HG03060 (cell line): Measurements from ENCODE around the gene CPHXL2.

Experiments
- ATAC-seq: cut with Tn5 transposase; IDR thresholded peaks from one replicate; pipeline ENCODE4 v1.9.1; 2021; ENCODE audit warnings: low read depth, moderate number of reproducible peaks; ENCODE audit not compliant: unreplicated experiment

Gene CPHXL2

GRCh38 chr16:75676909-75677308 is at the start of gene CPHXL2:
CPHXL2 (minus strand) TSS chr16:75677009; CDS start chr16:75676999, 10 bp downstream.
- no peak for ATAC-seq

- ATAC-seq, result no peak
These were observed 49.6 kb upstream of the CPHXL2 start, which contains the start of gene CPHXL for GRCh38 chr16:75726390-75726789. CPHXL (minus strand) TSS chr16:75726490; CDS start chr16:75726442, 48 bp downstream.

GRCh38 chr16:75718452-75718851 is 41.6 kb upstream of the CPHXL2 start:
- ATAC-seq, result no peak

GRCh38 chr16:75714661-75715060 is 37.9 kb upstream of the CPHXL2 start:
- ATAC-seq, result no peak

GRCh38 chr16:75710344-75710743 is 33.5 kb upstream of the CPHXL2 start:
- no peak for ATAC-seq

- ATAC-seq, result no peak
These were observed 26.5 kb upstream of the CPHXL2 start for GRCh38 chr16:75703306-75703705.

GRCh38 chr16:75702242-75702641 is 25.4 kb upstream of the CPHXL2 start:
- ATAC-seq, result no peak

- ATAC-seq, result no peak
These were observed 24.6 kb upstream of the CPHXL2 start, which contains the start of gene DUXB for GRCh38 chr16:75701361-75701760. DUXB (minus strand) TSS chr16:75701461; CDS start chr16:75701418, 43 bp downstream.

GRCh38 chr16:75697571-75697970 is 20.8 kb upstream of the CPHXL2 start:
- ATAC-seq, result no peak

- no peak for ATAC-seq
These were observed 18.9 kb upstream of the CPHXL2 start for GRCh38 chr16:75695708-75696107.

GRCh38 chr16:75687361-75687760 is 10.6 kb upstream of the CPHXL2 start:
- ATAC-seq, result no peak

- no peak for ATAC-seq
These were observed 5.5 kb upstream of the CPHXL2 start for GRCh38 chr16:75682308-75682707.

GRCh38 chr16:75679366-75679765 is 2.6 kb upstream of the CPHXL2 start:
- ATAC-seq, result no peak

- ATAC-seq, result no peak
These were observed 9.3 kb downstream of the CPHXL2 start for GRCh38 chr16:75667503-75667902.

- no peak for ATAC-seq
These were observed 16.0 kb downstream of the CPHXL2 start for GRCh38 chr16:75660726-75661302.

- no peak for ATAC-seq
These were observed 16.5 kb downstream of the CPHXL2 start for GRCh38 chr16:75660321-75660720.

- no peak for ATAC-seq
These were observed 18.6 kb downstream of the CPHXL2 start for GRCh38 chr16:75658175-75658574.

GRCh38 chr16:75653922-75654321 is 22.9 kb downstream of the CPHXL2 start:
- no peak for ATAC-seq

- ATAC-seq, result peak; percentile 20
These were observed 28.3 kb downstream of the CPHXL2 start for GRCh38 chr16:75648265-75649076.

- ATAC-seq, result peak; percentile 76
These were observed 29.1 kb downstream of the CPHXL2 start, which contains the start of the genes KARS1 and TERF2IP for GRCh38 chr16:75647492-75648264. KARS1 (minus strand) TSS chr16:75647665; CDS start chr16:75647639, 26 bp downstream. TERF2IP (plus strand) TSS chr16:75647773; CDS start chr16:75647883, 110 bp downstream.

GRCh38 chr16:75647112-75647491 is 29.7 kb downstream of the CPHXL2 start:
- peak; percentile 5 for ATAC-seq
